ENCODE measurements around the gene MUC5AC. TPM values are rescaled to one million over a fixed set of nuclear protein-coding genes. Genes with fewer than 3 reads are reported as not detected.

The MUC5AC gene
- total and polyA plus RNA-seq, 2 donors (not counting 1 experiment from before 2014, with no cell fraction given) = not detected

DNA sequence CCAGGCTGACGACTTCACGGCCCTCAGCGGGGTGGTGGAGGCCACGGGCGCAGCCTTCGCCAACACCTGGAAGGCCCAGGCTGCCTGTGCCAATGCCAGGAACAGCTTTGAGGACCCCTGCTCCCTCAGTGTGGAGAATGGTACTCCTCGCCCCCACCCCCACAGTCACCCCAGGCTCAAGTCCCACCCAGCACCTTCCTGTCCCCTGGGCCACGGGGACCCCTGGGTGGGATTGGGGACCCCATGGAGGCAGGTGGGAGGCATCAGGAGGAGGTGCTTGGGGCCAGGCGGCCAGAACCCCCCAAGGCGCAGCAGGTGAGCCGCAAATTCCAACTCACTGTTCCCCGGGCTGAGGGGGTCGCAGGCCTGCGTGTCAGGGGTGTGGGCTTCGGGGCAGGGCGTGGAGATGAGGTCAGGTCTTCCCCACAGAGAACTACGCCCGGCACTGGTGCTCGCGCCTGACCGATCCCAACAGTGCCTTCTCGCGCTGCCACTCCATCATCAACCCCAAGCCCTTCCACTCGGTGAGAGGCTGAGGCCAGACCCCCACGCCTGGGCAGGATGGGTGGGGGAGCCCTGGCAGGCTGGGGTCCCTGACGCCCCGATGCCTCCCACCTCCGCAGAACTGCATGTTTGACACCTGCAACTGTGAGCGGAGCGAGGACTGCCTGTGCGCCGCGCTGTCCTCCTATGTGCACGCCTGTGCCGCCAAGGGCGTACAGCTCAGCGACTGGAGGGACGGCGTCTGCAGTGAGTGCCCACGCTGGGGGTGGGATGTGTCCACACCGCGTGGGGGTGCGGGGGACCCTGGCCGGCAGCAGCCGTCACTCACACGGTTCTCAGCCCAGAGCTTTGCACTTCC, 74.5 kb downstream of the MUC5AC start:
- DNase-seq (ENCODE audit: low read depth in 2 of 2) = no peak
- Histone ChIP-seq H3K4me1 (ENCODE audit: control insufficient read depth, extremely low read depth, insufficient read depth, low read length) (no peaks in the 10 kb centered on the region), H3K27me3 (ENCODE audit: control insufficient read depth, insufficient read depth, low read length) (no peaks in the 10 kb centered on the region), H4K20me1 (ENCODE audit: control insufficient read depth, extremely low read depth, insufficient read depth, low read length) (no peaks in the 10 kb centered on the region), H2AFZ (ENCODE audit: low read length) (no peak overlapping the region), H3K27ac (ENCODE audit: insufficient read depth, low read length) (no peak overlapping the region), H3K4me3 (replicated peaks in 1 of 4; ENCODE audit: control extremely low read depth in 1 of 4, insufficient read depth in 1 of 4, low read depth in 3 of 4, low read length in 4 of 4) (no peak overlapping the region), H3K9ac (ENCODE audit: insufficient read depth, low read length) (no peak overlapping the region), H3K36me3 (ENCODE audit: control insufficient read depth, insufficient read depth, low read length) (no peaks in the 10 kb centered on the region), H3K79me2 (ENCODE audit: control insufficient read depth, insufficient read depth, low read length) (no peaks in the 10 kb centered on the region), H3K9me3 (ENCODE audit: control insufficient read depth, insufficient read depth, low read depth, low read length) (no peaks in the 10 kb centered on the region), H3K4me2 (ENCODE audit: extremely low read depth, insufficient read depth, low read length) (no peak overlapping the region)
- TF ChIP-seq EZH2 (IDR thresholded peaks at IDR 0.05; ENCODE audit: low read length, missing control alignments) = no peak
- TF ChIP-seq, protein P1, sequence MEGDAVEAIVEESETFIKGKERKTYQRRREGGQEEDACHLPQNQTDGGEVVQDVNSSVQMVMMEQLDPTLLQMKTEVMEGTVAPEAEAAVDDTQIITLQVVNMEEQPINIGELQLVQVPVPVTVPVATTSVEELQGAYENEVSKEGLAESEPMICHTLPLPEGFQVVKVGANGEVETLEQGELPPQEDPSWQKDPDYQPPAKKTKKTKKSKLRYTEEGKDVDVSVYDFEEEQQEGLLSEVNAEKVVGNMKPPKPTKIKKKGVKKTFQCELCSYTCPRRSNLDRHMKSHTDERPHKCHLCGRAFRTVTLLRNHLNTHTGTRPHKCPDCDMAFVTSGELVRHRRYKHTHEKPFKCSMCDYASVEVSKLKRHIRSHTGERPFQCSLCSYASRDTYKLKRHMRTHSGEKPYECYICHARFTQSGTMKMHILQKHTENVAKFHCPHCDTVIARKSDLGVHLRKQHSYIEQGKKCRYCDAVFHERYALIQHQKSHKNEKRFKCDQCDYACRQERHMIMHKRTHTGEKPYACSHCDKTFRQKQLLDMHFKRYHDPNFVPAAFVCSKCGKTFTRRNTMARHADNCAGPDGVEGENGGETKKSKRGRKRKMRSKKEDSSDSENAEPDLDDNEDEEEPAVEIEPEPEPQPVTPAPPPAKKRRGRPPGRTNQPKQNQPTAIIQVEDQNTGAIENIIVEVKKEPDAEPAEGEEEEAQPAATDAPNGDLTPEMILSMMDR (conservative IDR thresholded peaks at IDR 0.05 in 1 of 2, IDR thresholded peaks at IDR 0.05 in 1 of 2; ENCODE audit: low read depth in 1 of 2, low read length in 2 of 2) = no peak

DNA sequence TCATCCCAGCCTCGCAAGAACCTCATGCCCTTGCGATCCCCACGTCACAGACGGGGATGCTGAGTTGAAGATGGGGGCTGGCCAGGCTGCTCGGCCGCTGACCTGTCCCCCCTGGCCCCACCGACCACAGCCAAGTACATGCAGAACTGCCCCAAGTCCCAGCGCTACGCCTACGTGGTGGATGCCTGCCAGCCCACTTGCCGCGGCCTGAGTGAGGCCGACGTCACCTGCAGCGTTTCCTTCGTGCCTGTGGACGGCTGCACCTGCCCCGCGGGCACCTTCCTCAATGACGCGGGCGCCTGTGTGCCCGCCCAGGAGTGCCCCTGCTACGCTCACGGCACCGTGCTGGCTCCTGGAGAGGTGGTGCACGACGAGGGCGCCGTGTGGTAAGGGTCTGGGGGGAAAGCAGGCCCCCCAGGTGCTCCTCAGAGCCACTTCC, 75.1 kb downstream of the MUC5AC start:
- H3K4me2 ChIP-seq (ENCODE audit: extremely low read depth, insufficient read depth, low read length) = no peak overlapping the region
- no peaks in the 10 kb centered on the region for H3K36me3 ChIP-seq (ENCODE audit: control insufficient read depth, insufficient read depth, low read length)
- TF ChIP-seq, protein P1 (conservative IDR thresholded peaks at IDR 0.05 in 1 of 2, IDR thresholded peaks at IDR 0.05 in 1 of 2; ENCODE audit: low read depth in 1 of 2, low read length in 2 of 2) = no peak
- TF ChIP-seq EZH2 (IDR thresholded peaks at IDR 0.05; ENCODE audit: low read length, missing control alignments) = no peak
- H3K4me3 ChIP-seq (replicated peaks in 1 of 4; ENCODE audit: control extremely low read depth in 1 of 4, insufficient read depth in 1 of 4, low read depth in 3 of 4, low read length in 4 of 4) = no peak overlapping the region
- no peaks in the 10 kb centered on the region for H3K4me1 ChIP-seq (ENCODE audit: control insufficient read depth, extremely low read depth, insufficient read depth, low read length)
- no peak overlapping the region for H2AFZ ChIP-seq (ENCODE audit: low read length)
- no peak for DNase-seq (ENCODE audit: low read depth in 2 of 2)
- no peaks in the 10 kb centered on the region for H3K79me2 ChIP-seq (ENCODE audit: control insufficient read depth, insufficient read depth, low read length)
- H3K9me3 ChIP-seq (ENCODE audit: control insufficient read depth, insufficient read depth, low read depth, low read length) = no peaks in the 10 kb centered on the region
- H3K27me3 ChIP-seq (ENCODE audit: control insufficient read depth, insufficient read depth, low read length) = no peaks in the 10 kb centered on the region
- H3K27ac ChIP-seq (ENCODE audit: insufficient read depth, low read length) = no peak overlapping the region
- no peaks in the 10 kb centered on the region for H4K20me1 ChIP-seq (ENCODE audit: control insufficient read depth, extremely low read depth, insufficient read depth, low read length)
- H3K9ac ChIP-seq (ENCODE audit: insufficient read depth, low read length) = no peak overlapping the region

DNA sequence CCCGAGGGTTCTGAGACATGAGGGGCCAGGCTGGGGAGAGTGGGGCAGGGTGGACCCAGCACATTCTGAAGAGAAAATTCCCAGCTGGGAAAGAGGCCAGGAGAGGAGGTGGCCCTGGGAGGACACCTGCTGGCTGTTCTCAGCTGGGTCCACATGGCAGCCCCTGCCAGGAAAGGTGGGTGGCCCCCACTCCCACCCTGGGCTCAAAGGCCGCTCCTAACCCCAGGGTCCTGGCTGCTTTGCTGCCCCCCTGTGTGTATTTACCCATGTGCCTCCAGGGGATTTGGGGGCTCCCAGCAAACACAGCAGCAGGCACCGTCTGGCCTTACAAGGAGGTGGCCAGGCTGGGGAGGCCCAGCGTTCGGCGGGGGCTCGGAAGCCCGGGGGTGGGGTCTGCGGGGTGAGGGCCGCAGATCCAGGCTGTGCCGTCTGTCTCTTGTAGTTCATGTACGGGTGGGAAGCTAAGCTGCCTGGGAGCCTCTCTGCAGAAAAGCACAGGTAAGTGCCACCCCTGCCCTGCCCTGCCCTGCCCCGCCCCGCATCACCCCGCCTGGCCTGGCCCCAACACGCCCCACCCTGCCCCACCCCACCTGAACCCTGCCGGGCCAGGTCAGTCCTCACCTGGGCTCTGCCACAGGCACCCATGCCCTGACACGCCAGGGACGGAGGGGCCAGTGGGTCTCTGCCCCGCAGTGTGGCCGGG, 75.7 kb downstream of the MUC5AC start:
- H3K4me3 ChIP-seq (replicated peaks in 1 of 4; ENCODE audit: control extremely low read depth in 1 of 4, insufficient read depth in 1 of 4, low read depth in 3 of 4, low read length in 4 of 4) = no peak overlapping the region
- H3K9ac ChIP-seq (ENCODE audit: insufficient read depth, low read length) = no peak overlapping the region
- H3K27me3 ChIP-seq (ENCODE audit: control insufficient read depth, insufficient read depth, low read length) = no peaks in the 10 kb centered on the region
- H3K79me2 ChIP-seq (ENCODE audit: control insufficient read depth, insufficient read depth, low read length) = no peaks in the 10 kb centered on the region
- H3K36me3 ChIP-seq (ENCODE audit: control insufficient read depth, insufficient read depth, low read length) = no peaks in the 10 kb centered on the region
- H3K9me3 ChIP-seq (ENCODE audit: control insufficient read depth, insufficient read depth, low read depth, low read length) = no peaks in the 10 kb centered on the region
- H4K20me1 ChIP-seq (ENCODE audit: control insufficient read depth, extremely low read depth, insufficient read depth, low read length) = no peaks in the 10 kb centered on the region
- H3K4me1 ChIP-seq (ENCODE audit: control insufficient read depth, extremely low read depth, insufficient read depth, low read length) = no peaks in the 10 kb centered on the region
- H3K27ac ChIP-seq (ENCODE audit: insufficient read depth, low read length) = no peak overlapping the region
- TF ChIP-seq, protein P1 (conservative IDR thresholded peaks at IDR 0.05 in 1 of 2, IDR thresholded peaks at IDR 0.05 in 1 of 2; ENCODE audit: low read depth in 1 of 2, low read length in 2 of 2) = no peak
- no peak for TF ChIP-seq EZH2 (IDR thresholded peaks at IDR 0.05; ENCODE audit: low read length, missing control alignments)
- no peak overlapping the region for H3K4me2 ChIP-seq (ENCODE audit: extremely low read depth, insufficient read depth, low read length)
- no peak for DNase-seq (ENCODE audit: low read depth in 2 of 2)
- H2AFZ ChIP-seq (ENCODE audit: low read length) = no peak overlapping the region
